HG03103 (cell line): ENCODE data around the gene ARL15.
"Not testable (repeated sequence)": the region's sequence is repeated elsewhere in the genome, so short reads cannot be mapped to it uniquely, and the experiment has no call there.

Source experiments
- ATAC-seq: cut with Tn5 transposase; IDR thresholded peaks from one replicate; pipeline ENCODE4 v1.9.1; 2021; ENCODE audit warnings: low read depth; ENCODE audit not compliant: unreplicated experiment

ARL15 gene

DNA sequence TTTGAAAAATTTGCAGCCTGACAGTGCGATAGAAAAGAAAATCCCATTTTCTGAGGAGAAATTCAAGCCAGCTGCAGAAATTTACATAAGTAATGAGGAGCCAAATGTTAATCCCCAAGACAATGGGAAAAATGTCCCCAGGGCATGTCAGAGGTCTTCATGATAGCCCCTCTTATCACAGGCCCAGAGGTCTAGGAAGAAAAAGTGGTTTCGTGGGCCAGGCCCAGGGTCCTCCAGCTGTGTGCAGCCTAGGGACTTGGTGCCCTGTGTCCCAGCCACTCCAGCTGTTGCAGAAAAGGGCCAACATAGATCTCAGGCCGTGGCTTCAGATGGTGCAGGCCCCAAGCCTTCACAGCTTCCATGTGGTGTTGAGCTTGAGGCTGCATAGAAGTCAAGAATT, 249.5 kb downstream of the ARL15 start:
- ATAC-seq = not testable (repeated sequence)

DNA sequence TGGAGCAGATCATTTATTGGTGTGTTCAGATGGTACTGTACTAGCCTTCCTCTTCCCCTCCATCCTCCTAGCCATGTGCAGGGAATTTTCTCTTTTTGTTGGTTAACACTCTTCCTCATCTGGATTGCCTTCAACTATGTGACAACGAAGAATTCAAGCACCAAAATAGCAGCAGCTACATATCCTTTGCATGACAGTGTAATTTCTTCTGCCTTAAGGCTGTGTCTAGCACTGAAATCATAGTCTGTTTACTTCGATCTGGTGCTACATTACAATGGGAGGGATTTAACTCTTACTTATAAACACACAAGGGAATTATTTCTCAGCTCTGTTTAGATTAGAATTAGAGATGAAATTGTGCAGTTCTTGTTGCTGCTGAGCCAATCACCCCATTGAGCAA, 260.4 kb downstream of the ARL15 start:
- ATAC-seq = no peak

DNA sequence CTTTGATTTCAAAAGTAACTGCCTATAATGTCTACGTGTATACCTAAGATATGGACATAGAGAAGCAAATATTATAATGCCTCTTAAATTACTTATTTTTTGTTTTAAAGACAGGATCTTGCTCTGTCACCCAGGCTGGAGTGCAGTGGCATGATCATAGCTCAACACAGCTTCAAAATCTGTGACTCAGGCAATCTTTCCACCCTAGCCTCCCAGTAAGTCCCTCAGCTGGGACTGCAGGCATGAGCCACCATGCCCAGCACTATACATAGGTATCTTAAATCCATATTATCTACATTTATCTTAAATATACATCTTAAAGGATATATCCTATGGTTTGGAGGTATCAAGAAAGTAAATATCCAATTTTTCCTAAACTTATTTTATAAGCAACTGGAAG, 261.2 kb downstream of the ARL15 start:
- no peak for ATAC-seq

DNA sequence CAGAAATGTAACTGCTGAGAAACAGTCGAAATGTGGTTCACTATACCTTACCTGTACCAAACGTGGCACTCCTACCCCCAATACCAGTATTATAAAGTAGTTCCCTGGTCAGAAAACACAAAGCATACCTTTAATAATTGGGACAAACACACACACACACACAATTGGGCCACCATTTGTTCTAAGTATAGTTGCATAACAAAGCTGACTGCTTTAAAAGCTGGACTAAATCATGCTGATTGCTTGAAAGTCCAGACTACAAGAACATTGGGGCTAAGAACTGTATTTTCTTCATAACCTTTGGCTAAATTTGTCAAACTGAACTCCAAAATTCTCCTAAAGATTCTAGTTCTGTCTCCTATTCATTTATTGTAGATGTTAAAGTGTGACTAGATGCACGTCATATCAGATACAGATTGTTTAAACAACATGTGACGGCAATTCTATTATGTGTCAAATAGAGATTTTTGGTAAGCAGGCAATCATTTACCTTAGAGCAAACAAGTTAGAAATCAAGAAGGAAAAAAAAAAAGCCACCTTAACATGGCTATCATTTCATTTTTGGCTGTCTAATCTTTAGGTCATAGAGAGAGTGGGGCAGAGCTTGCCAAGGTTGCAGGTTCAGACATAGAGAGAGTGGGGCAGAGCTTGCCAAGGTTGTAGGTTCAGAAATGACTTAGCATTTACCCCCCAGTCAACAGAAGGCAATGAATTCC, 265.1 kb downstream of the ARL15 start:
- ATAC-seq = no peak

DNA sequence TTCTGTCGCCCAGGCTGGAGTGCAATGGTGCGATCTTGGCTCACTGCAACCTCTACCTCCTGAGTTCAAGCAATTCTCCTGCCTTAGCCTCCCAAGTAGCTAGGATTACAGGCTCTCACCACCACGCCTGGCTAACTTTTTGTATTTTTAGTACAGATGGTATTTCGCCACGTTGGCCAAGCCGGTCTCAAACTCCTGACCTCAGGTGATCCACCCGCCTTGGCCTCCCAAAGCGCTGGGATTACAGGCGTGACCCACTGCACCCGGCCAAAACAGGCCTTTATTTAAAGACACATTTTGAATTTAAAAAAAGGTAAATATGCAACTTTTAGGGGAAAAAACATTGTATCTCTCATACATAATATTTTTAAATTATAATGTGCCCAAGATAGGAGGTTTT, 266.1 kb downstream of the ARL15 start:
- ATAC-seq = not testable (repeated sequence)

DNA sequence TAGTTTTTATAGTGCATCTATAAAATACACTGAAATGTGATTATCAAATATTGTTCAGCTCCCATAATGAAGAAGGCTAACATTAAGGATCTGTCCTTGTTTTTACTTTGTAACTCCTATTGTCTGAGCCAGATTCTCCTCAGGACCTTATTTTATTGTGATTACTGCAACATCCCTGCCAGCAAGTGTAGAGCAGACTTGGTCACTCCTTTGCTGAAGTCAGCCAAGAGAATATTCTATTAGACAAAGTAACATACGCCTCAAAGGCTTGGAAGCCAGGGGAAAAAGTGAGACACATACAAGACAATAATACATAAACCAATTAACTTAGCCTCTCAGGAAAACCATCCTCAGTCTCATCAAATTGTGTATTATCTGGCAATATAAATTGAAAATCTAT, 269.6 kb downstream of the ARL15 start:
- no peak for ATAC-seq

DNA sequence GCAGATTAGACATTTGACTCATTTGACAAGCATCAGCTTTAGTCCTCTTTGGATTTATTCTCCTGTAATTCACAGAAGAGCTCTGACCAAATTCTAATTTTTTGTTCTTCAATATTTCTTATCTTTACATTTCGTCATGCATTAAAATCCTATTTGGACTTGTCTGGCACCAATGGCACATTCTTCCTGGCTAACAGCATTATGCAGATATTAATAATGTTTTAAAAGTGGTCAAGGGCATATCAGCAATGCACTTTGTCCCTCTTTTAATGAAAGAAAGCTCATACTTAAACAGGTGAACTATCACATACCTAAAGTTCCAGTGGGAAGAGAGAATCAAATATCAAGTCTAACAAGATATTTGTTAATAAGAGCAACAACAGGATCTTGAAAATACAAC, 270.4 kb downstream of the ARL15 start:
- no peak for ATAC-seq

DNA sequence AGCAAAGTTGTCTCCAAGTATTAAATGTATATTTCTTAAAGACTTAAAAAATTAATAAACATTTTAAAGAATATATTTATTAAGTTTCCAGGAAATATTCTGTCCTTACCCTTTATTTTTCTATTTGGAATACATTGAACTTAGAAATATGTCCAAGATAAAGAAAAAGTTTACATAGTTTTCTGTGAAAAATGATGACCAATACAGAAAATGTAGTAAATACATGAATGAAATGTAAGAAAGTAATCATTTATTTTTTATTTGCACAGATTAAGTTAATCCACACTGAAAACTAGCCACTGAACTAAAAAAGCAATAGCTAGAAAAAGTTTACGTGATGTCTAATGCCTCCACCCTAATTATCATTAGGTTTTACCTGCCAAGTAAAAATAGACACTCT, 273.2 kb downstream of the ARL15 start:
- no peak for ATAC-seq

DNA sequence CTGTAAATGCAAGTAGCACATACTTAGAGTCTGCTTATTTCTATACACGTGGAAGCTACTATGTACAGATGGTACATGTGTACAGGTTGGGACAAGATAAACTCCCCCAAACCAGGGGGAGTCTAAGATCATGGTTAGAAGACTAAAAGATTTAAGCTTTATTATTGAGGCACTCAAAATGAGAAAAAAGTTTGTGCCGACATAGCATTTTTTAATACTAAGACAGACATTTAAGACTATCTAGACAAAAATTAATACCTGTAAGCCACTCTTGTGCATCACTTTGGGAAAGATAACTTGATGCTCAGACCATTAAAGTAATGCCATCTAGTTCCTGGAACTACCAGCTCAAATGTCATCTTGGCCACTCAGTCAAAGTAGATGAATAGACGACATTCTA, 279.4 kb downstream of the ARL15 start:
- ATAC-seq = no peak

DNA sequence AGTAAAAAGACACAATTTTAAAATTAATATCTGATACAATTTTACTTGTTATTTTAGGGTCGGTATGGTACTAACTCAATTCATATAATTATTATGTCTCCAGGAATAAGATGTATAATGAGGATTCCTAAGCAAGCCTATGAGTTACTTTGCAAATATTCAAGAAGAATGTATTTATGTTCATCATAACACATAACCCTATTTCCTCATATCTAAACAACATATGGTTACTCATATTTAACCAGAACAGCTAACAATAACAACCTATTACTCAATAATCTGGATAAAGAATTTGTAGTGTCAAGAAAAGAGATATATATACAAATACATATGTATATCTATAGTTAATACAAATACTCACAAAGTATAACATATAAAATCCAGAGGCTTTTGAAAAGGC, 285.9 kb downstream of the ARL15 start:
- ATAC-seq = no peak

DNA sequence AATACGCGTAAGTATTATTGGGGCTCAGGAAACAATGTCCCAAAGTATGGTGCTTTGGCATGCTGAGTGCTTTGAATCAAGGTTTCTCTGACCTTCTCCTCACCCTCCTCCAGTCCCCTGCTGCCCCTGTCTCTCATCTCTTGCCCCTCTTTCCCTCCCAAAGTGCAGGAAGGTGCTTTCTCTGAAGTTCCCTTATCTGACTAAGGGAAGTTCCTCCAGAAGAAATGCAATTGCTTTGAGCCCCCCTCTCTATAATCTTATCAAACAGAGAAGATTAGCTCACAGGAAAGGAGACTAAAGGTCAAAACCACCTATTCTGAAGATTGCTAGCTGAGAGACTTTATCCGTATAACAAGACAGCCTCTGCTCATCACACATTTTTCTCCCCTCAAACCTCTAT, 288.1 kb downstream of the ARL15 start:
- ATAC-seq = no peak

DNA sequence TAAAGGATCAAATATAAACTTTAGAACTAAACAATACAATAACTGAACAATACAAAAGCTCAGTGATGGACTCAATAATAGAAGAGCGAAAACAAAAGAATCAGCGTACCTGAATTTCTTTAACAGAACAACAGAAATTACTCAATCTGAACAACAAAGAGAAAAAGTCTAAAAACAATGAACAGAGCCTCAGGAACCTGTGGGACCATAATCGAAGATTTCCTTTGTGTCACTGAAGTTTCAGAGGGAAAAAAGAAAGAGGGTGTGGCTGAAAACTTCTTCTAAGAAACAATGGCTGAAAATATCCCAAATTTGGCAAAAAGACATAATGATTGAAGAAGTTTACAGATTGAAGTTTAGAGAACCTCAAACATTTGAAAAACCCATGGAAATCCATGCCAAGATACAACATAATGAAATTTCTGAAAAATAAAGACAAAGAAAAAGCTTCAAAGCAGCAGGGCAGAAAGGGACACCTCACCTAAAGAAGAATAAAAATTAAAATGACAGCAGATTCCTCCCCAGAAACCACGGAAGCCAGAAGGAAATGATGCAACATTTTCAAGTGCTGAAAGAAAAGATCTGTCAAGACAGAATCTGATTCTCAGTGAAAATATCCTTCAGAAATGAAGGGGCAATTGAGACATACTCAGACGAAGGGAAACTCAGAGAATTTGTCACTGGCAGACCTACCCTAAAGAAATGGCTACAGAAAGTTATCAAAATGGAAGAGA, 288.8 kb downstream of the ARL15 start:
- no peak for ATAC-seq

DNA sequence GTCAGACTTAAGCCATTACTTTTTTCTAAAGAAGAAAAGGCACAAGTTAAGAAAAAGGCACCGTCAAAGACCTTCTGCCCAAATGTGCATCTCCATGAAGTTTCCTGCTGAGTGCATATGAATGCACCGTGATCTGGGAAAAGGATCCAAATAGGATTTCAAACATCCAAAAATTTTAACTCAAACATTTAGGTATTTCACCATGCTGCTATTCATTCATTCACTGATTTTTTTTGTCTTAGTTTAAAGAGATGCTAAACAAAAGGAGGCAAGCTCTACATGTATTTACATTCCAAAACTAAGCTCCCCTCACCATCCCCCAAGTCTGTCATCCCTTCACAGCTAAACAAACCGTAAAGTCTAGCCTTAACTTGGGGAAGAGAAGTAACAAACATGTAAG, 291.9 kb downstream of the ARL15 start:
- no peak for ATAC-seq

DNA sequence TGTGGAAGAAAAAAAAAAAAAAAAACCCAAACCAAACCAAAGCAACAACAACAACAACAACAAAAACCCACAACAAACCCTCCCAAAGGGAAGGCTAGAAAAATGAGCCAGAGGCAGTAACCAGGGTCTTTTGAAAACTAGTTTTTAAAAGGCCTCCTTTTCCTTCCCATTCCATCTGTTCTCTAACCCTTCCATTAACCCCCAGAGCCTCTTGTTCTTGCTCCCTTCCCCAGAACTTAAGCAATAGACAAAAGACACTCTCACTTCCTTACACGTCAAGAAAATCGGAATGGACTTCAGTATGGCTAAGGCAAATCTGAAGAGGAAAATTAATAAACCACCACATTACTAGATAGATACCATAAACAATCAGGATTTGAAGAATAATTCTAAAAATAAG, 292.8 kb downstream of the ARL15 start:
- no peak for ATAC-seq

DNA sequence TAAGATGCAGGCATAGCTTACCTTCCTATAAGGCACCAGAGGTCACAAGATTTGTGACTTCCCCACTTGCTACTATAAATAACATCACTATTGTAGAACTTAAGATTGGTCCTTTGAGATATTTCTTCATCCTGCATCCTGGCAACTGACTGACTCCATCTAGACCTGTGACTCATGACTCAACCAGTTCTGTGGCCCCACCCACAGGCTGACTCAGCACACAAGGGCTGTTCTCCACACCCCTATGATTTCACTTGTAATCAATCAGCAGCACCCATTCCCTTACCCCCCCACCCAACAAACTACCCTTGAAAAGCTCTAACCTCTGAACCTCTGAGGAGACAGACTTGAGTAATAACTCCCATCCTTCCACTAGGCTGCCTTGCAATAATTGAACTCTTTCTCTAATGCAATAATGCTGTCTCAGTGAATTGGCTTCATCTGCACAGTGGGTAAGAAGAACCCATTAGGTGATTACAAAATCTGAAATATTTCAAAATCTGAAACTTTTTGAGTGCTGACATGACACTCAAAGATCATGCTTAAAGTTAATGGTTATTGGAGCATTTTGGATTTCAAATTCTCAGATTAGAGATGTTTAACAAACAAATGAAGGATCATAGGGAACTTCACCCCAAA, 296.7 kb downstream of the ARL15 start:
- ATAC-seq = no peak

DNA sequence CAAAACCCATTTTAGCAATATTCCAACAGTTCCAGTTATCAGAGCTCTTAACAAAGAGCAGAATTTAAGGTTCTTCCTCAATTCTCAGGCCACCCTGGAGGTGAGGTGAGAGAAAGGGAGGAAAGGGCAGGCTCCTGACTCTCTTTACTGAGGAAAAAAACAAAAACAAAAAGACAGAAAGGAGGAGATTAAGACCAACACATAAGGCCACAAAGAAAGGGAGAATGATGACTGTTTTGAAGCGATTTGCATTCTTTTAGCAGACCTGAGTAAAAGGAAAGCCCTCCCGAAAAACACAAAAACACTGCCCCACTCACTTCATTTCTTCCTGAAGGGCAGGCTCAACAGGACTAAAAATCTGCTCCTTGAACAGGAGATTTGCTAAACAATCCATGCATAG, 300.5 kb downstream of the ARL15 start:
- no peak for ATAC-seq

DNA sequence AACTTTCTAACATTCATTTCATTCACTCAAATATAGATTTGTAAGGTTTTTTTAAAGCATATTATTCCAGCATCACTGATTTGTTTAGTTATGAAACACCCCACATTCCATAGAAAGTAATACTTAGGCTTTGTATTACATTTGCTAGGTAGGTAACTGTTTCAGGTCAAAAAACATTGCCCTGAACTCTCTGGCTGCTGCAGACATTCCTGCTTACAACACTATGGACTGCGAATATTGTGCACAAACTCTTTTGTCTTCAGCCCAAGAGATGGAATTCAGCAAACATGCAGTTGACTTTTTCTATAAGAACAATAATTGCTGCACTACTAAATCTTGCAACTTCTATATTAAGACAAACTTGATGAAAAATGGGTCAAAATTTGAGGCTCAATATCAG, 301.0 kb downstream of the ARL15 start:
- no peak for ATAC-seq

DNA sequence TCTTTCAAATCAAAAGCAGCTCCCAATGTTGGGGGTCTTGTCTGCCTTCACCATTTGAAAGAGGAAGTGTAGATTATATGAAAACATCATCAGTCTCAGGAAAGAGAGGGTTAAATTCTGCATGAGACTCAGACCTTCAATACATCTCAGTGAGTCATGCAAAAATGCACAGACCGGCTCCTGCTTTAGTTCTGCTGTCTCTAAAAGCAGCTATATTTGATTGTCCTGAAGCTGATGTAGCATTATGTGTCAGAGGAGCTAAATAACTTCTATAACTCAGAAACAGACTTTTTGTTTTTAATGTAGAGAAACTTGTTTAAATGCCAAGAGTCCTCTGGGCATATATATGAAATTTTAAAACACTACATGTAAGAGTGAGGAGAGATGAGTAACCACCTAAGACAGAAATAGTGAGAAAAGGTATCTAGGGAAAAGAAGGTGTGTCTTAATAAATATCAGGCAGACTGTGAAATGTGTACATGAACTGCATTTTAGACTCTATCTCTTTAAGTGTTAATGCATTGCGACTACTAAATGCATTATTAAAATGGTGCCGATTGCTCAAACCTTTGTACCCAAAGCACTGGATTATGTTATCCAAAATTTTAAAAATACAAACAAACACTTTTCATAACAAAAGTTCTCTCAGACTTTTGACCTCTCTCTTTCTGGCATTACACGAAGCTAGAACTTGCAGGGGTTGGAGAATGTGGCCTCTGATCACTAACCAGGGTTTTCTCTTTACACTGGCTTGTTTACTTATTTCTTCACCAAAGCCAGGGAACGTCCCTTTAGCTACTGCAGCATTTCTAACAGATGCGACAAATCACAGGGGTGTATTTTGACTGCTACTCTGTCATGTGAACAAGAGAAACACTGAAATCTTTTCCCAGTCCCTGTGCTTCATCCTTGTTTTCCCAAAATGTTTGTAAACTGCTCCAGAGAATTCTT, 302.3 kb downstream of the ARL15 start:
- ATAC-seq = no peak

DNA sequence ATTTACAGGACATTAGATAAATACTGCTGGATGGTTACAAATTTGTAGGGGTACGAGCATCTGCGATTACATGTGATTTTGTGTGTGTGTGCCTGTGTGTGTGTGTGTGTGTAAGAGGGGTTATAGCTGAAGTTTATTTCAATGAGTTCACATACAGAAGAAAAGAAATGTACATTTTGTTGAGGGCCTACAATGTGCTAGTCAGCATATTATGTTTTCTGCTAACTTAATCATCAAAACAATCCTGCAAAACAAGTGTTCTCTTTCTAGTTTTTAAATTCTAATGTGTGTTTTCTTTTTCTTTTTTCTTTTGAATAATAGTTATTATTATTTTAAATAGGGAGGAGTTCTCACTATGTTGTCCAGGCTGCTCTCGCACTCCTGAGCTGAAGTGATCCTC, 305.7 kb downstream of the ARL15 start:
- ATAC-seq = no peak

DNA sequence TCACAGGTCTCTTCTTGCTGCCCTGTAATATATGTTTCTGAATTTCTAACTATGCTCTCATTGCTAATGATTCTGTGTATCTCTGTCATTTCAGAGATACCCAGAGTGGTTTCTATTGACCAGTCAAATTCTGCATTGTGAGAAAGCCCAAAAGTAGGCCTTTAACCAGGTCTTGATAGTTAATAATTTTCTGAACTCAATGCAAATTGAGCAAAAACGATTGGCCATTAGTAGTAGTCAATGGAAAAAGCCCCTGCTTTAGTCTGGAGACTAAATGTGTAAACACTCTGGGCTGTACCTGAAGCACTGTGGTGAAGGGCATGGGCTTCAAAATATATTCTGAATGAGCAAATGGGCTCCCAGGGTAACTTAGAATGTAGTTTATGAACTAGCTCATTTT, 307.6 kb downstream of the ARL15 start:
- no peak for ATAC-seq
